NCI-H510A (cell line): ENCODE results near the gene PDE4D.

Experiments used
- DNase-seq: peaks from one replicate; lab custom pipeline; 2025; lab: John Stamatoyannopoulos, UW

PDE4D gene

DNA sequence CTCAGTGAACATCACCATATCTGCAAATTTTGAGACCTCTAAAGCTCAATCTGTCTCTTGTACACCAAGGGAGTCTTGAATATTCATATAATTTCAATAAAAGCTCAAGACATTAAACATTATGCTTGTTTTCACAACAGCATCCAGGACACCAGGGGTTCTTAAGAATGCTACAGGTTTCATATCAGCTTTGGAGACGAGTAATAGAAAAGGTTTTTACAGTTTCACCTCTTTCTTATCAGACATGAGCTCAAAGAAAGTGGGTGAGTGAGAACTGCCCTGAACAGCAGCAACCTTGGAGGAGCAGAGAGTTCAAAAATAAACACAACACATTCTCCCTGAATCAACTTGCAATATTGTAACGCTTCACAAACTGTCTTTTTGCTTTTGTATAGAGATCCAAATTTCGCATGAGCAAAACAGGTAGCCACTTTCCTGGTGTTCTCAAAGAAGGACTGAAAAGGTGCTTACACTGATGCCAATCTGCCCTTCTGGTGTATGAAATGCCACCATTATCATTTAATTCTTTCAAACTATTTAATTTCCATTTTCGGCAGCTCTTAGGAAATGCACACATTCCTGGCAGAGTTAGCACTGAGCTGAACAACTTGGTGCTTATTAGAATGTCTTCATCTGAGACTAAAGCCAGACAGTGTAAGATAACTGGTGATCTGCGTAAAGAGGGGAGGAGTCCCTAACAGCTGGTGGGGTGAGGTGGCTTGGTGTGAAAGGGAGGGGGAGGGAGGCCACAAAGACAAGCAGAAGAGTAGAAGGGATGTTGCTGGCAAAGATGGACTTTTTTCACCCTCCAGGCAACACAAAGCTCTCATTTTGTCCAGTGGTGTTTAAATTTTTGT, 535.3 kb downstream of the PDE4D start:
- no peak for DNase-seq

DNA sequence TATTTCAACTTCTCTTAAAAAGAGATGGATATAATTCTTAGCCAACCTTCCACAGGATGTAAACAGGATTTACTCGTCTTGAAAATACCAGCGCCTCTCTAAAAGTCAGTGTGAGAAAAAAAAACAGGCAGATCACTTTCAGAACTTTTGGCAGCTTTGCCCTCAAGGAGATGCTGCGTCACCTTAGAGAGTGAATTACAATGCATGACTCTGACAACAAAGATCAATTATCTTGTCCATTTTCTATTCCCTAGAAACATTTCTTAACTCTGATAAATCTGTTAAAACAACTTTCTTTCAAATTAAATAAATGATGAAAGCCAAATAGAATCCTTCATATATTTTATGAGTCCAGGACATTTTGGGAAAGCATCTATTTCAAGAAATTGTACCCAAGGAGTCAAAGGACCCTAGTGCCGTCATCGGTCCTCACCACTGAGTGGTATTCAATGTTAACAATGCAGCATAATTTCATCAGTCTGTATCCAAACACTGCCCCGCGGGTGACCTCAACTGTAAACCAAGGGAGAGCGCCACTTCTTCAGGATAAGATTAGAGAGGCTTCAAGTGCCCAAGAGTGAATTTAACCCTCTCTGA, 536.0 kb downstream of the PDE4D start:
- no peak for DNase-seq

DNA sequence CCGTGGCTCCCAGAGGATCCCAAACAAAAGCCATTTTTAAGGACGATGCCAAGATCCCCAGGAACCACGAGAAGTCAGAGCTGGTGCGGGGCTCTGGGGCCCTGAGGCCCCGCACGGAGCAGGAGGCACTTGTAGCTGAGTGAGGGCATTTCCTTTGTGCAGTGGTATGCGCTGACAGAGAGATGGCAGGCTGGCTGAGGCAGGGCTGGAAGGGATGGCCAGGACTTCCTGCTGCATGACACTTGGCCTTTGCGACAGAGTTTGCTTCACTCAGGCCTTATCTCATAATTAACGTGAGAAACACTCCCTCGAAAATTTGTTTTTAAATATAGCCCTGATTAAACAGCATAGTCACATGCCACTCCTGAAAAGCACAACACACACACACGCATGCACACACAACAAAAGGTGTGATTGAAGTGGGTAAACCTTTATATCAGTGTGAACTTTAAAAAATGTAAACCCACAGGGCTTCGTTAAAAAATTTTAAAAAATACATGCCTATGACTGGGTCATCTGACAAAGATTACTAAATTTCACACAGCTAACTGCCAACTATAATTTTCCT, 536.6 kb downstream of the PDE4D start:
- no peak for DNase-seq

DNA sequence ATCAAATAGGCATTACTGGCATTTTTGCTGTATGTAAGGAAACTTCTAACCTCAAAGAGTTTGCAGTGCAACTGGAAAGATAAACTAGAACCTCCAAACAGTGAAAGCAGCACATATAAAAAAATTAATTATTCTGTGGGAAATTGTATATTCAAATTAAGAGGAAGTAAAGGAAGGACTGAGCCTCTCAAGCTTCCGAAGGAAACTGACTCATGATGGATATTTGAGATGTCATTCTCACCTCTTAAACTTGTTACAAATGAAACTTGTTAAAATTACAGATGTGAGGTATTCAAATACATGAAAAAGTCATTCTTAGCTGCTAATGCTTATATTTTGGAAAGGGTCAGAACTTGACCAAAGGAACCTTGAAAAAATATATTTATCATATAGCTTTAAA, 538.7 kb downstream of the PDE4D start:
- DNase-seq, result no peak

DNA sequence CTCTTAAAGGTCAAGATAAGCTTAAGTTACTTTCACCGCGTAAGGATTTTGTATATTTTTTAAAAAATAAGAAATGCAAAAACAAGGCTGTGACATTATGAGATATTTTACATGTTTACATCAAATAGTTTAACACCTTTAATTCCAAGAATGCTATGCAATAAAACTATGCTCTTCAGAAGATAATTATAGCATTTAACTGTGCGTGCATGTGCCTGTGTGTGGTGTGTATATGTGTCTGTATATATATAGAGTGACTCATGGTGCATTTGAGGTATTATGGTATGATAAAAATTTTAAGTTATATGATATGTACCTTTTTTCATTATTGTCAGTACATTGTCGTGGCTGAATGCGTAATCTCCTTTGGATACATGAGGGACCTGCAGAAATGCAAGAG, 539.3 kb downstream of the PDE4D start:
- no peak for DNase-seq

DNA sequence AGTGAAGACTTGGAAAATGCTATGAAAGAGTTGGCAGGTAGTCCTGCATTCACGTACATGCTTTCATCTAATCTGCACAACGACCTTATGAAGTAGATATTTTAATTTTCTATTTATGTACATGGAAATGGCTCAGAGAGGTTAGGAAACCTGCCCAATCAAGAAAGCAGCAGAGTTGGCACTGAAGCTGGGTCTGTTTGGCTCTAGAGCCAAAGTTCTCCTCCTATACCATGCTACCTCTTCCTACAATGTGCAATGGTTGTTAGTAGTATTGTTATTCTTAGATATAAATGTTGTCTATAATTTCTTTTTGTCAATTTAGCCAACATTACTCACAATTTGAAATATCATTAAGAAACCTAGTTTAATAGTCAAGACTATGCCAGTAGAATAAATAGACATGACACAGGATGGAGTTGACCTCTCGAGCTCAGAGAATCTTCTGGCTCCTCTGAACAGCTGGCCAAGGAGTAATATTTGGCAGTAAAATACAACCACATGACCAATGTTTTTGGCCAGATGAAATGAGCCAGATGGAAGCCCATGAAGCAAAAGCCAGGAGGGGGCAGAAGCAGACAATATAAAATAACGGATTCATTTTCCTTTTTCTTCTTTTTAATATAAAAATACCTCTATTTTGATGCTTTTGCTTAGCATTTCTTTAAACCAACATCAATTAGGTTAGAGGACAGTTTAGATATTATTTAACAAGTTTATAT, 542.3 kb downstream of the PDE4D start:
- DNase-seq, result no peak

DNA sequence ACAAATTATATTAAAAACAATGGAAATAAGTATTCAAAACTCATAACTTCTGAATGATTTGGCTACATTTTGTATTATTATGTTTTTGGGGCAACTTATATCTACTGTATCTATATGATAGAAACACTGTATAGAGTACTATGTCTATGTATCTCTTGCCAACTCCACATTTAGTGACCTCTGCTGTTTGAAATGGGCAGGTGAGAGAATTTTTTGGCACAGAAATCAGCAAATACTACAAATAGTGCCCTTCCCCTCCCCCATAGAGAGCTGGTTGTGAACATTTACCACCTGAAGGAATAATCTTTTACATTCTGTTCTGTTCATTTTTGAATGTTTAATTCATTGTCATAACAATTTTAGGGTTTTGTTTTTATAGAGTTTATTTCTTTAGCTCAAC, 545.3 kb downstream of the PDE4D start:
- no peak for DNase-seq

DNA sequence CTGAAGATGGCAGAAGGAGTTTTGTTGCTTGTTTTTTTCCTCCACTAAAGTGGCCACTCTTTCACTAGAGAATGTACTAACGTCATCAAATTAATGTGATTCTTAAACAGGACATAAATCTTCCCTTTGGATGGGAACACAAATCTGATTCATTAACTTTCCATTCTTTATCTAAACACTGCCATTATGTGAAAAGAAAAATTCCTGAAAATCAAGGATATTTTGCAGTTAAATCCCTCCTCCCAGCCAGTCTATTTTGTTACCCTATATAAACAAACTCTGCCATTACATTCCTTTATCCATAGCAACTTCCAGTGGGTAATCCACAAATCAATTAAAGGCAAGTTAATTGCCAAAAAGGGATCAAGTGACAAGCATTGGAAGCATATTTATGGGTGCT, 546.5 kb downstream of the PDE4D start:
- no peak for DNase-seq

DNA sequence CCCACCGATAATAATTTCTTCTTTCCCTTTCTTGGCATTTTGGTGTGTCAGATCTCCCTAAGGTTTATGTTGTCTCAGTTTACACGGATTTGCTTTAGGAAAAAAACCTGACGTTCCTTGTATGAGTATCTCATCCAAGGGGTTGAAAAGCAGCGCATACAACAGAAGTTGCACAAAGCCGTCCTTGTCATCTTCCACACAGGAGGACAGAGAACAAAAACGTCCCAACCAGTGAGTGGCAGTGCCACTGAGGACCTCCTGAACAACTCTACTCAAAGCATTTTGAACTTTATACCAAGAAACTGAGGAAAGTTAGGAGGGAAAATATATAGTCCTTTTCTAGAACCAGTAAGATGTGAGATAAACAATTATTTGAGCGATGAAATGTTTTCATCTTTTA, 547.0 kb downstream of the PDE4D start:
- DNase-seq, result no peak

DNA sequence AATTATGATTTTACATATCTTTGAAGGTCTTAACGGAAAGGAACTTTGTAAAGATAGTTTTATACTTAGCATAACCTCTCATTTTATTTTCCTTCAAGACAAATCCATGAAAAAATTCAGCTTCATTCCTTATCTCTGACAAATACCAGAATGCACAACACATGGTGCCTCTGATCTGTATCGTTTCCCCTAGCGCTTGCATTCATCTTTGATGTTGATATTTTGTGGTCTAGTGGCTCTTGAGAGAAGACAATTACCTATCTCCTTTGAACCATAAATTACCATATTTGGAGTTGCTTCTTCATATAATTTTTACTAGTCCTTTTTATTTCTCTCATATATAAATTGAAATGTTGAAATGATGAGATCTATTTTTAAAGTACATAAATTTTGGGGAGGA, 551.3 kb downstream of the PDE4D start:
- DNase-seq, result no peak

DNA sequence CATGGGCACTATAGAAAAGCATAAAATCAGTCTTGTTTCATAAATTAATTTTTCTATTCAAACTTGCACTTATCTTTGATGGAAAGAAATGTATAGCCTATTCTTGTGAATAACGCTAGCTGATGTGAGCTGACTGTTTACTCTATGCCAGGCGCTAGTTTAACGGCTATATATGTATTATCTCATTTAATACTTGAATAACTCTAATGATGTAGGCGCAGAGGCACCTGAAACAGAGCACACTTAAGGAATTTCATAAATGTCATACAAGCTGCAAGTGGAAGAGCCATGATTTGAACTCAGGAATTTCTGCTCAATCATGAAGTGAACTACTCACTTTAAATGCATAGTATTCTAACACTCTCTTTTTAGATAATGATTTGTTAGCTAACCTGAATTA, 551.8 kb downstream of the PDE4D start:
- DNase-seq, result no peak

DNA sequence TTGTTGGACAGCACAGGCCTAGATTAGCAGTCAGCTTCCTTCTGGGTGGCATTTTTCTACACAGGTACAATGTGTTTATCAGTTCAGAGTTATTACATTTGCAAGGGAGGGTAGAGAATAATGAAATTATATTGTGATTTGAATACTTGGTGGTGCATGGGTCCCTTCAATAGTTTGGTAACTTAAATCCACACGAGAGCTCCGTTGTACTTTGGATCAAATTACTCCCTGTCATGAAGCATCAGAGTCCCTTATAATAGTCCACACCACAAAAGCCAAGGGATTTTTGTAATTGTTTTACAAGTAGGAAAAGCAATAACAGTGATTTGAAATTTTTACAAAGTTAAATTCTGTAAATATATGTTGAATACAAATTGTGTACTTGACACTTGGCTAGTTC, 552.4 kb downstream of the PDE4D start:
- no peak for DNase-seq

DNA sequence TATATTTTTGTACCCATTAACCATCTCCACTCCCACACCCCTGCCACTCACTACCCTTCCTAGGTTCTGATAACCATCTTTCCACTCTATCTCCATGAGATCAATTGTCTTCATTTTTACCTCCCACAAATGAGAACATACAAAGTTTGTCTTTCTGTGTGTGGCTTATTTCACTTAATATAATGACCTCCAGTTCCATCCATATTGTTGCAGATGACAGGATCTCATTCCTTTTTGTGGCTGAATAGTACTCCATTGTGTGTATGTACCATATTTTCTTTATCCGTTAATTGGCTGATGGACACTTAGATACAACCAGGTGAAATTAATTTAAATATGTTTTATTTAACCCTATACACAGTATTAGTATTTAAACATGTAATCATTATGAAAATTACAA, 552.9 kb downstream of the PDE4D start:
- DNase-seq, result no peak

DNA sequence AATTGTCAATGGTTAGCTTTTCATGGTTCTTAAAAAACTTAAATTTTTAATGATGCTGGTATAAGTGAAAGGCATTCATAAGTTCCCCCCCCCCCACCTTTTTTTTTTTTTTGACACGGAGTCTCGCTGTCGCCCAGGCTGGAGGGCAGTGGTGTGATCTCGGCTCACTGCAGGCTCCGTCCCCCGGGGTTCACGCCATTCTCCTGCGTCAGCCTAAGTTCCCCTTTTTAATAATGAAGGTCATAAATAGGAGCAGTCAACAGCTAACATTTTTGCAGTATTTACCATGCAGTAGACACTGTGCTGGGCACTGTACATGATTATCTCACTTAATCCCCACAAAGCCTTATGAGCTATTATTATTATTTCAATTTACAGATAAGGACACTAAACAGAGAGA, 556.3 kb downstream of the PDE4D start:
- DNase-seq, result no peak

DNA sequence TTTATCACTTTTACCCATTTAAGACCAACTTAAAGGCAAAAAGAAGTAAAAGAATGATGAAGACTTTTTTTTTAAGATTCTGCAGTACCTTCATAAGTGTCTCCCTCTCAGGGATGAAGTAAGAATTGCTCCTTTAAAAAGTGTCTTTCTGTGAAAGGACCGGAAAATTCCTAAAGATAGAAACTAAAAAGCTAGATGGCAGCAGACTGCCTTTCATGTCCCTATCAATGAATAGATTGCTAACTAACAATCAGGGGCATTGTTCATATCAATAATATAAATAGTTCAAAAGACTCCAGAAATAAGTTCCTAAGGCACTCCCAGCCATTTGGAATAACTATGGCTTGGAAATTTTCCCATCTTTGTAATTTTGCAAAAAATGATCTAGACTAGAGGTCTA, 558.0 kb downstream of the PDE4D start:
- DNase-seq, result no peak

DNA sequence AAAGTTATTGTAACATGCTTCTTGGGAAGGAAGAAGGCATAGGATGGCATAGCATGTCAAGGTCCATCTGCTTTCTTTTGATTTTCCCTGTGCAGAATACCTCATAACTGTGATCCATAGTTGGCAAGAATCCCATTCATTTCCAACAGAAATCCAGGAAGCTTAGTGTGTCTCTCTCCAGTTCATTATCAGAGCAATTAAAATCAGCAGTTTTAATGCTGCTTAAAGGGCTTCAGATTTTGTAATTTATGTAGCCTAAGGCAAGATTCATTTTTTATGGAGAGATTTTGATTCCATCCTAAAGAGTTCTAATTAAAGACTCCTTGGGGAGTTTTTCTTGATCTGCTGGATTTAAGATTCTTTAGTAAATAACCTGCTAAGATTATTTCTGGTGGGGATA, 560.1 kb downstream of the PDE4D start:
- DNase-seq, result no peak

DNA sequence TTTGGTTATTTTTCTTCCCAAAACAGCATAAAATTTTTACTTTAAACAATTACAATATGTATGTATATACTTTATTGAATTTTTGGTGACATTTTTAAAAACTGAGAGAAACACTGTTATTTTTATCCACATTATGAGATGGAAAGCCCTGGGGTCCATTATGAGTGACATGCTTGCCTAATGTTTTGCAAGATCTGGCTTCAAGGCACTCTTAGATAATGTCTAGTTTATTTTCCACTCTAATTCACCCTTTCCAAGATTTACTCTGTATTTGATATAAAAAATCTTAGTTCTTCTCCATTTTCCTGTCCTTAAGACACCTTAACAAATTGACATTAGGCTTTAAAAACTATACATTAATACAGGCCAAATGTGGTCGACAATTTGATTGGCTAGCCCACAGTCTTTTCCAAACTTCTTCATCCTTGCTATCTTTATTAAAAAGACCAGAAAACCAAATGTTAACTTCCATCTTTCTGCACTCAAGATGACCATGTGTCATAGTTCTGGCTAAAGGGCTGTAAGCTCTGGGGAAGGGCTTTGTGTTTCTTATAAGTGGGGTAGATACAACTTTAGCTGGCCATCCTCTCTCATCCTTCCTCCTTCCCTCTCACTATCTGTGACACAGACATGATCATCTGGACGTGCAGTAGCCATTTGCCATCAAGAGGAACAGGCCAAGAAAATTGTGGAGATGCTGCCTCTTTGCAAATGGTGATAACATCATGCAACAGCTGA, 561.1 kb downstream of the PDE4D start:
- no peak for DNase-seq

DNA sequence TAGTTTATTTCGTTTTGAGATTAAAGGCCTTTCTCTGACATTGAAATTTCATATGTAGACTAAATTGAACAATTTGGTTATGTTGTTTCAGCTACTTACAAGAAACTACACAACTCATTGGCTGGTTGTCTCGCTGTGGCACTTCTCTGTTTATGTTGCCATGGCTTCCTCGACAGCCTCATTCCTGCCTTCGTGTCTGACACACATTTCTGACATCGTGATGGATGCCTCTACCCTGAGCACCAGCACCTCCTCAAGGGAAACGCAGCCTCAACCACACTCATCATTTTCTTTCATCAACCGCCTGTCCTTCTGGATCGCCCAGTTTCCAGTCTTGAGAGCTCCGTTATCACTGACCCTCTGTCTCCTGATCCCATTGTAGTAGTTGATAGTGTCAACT, 562.8 kb downstream of the PDE4D start:
- no peak for DNase-seq

DNA sequence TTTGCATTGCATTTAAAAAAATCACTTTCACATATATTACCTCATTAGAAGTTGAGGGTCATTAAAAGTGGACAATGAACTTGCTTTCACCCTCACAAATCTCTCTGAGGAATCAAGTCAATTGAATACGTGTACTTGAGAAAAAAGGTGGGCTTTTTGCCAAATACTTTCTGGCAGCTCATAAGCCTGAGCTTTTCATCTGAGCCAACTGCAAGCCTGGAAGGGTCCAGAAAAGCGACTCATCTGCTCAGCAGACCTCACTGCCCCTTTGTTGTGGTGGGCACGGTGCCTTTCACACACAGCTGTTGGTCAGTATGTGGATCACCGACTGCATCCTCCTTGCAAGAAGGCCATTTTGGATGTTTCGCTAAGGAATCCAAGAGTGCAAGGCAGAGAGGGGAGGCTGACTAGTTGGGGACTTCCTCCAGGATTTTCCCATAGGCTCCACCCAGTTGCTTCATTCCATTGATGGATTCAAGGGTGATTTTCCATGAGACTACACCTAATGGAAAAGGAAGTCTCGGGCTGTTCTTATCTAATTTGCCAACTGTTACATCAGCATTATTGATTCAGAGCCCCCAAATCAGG, 564.7 kb downstream of the PDE4D start:
- no peak for DNase-seq

DNA sequence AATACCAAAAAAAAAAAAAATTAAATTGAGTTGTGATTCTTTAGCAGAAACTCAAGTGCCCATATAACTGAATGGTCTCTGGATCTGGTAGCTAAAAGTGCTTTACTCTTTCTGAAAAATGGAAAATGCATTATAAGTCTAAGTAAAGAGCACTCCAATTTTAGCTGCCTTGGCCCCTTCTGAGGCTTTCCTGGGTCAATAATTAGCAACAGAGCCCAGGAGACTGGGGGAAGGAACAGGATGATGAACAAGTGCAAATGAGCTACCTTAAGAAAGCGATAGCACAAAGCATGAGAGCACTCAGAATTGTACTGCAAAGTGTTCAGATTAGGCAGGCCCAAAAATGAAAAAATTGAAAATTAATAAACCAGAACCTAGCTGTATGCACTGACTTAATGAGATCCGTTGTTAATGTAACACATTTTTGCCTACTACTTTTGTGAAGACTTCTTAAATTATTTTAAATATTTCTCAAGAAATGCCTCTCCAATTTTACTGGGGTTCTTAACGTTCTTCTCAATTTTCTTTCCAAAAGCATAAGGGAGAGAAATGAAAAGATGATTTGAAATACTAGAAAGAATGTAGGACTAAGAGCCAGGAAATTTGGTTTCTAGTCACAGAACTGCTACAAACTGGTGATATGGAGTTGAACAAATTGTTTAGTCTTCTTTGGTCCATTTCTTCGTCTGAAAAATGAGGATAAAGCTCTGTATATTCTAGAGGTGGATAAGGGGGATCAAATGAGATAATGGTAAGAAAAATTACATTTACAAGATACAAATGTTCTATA, 566.1 kb downstream of the PDE4D start:
- DNase-seq, result no peak

DNA sequence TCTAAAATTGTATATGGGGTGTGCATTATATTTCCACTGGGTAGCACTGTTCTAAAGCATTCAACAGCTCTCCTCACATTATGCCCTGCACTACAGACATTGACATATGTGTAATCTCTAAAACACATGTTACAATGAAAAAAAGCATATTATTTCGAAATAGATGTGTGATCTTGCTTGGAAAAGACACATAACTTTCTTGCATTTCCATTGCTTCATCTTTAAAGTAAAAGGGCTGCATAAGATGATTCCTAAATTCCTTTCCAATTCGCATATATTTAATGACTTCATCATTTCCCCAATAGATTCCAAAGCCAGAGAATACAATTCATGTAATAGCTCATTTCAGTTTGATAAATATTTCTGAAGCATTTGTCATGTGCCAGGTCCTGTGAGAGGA, 566.9 kb downstream of the PDE4D start:
- DNase-seq, result no peak
